HL-60 (cell line): ENCODE measurements around the gene PLA2G4E.

Experiments
- POLR2AphosphoS5 ChIP-seq: IDR thresholded peaks from 2 replicates; pipeline ENCODE4 v1.6.1; 2012; ENCODE audit warnings: low read depth
- TF ChIP-seq, protein P1 (sequence below): IDR thresholded peaks from one replicate; pipeline ENCODE4 v1.5.1; 2011; ENCODE audit warnings: low read length, control low read depth, inconsistent platforms; ENCODE audit not compliant: insufficient read depth

DNA sequence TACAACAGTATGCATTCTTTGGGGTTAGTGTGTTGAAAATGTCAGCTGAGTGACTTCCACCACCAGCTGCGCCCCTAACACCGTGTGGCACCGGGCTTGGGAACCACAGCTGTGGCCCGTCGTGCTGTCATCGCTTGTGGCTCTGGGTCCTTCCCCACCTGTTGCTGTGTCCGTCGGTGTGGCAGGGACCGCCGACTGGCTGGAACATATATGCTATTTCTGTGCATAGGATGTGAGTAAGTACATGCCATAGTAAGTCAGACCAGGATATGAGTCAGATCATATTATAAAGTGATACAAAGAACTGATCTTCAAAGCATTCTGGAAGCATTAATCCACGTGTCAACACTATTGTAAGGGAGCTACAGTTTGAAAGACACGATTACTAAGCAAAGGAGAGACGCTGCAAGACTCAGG is 80.4 kb downstream of the PLA2G4E start:
- TF ChIP-seq, protein P1, sequence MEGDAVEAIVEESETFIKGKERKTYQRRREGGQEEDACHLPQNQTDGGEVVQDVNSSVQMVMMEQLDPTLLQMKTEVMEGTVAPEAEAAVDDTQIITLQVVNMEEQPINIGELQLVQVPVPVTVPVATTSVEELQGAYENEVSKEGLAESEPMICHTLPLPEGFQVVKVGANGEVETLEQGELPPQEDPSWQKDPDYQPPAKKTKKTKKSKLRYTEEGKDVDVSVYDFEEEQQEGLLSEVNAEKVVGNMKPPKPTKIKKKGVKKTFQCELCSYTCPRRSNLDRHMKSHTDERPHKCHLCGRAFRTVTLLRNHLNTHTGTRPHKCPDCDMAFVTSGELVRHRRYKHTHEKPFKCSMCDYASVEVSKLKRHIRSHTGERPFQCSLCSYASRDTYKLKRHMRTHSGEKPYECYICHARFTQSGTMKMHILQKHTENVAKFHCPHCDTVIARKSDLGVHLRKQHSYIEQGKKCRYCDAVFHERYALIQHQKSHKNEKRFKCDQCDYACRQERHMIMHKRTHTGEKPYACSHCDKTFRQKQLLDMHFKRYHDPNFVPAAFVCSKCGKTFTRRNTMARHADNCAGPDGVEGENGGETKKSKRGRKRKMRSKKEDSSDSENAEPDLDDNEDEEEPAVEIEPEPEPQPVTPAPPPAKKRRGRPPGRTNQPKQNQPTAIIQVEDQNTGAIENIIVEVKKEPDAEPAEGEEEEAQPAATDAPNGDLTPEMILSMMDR = no peak
- TF ChIP-seq POLR2AphosphoS5 = no peak
